ENCODE data around the gene GMDS. TPM values are rescaled to one million over a fixed set of nuclear protein-coding genes. Genes with fewer than 3 reads are reported as not detected.

GMDS gene
- total and polyA plus RNA-seq, 2 donors (not counting 3 experiments of a cell fraction or from before 2014, with no cell fraction given) = 9.8 to 23.5 TPM

GRCh38 chr6:1911474-1911873 is 333.9 kb downstream of the GMDS start:
- Histone ChIP-seq H3K79me2 (ENCODE audit: control insufficient read depth, insufficient read depth, low read length) (no peaks in the 10 kb centered on the region), H3K9ac (replicated peaks; ENCODE audit: extremely low read depth, insufficient read depth, low read length) (no peak overlapping the region), H3K36me3 (ENCODE audit: control insufficient read depth in 2 of 2, extremely low read depth in 1 of 2, insufficient read depth in 2 of 2, low read length in 2 of 2) (no peaks in the 10 kb centered on the region), H3K4me2 (ENCODE audit: insufficient read depth, low read length) (peak overlapping the region; percentile 51), H3K9me3 (replicated peaks; ENCODE audit: control insufficient read depth, insufficient read depth, low read length) (no peaks in the 10 kb centered on the region), H2AFZ (ENCODE audit: low read depth, low read length) (no peak overlapping the region), H4K20me1 (replicated peaks; ENCODE audit: control insufficient read depth, extremely low read depth, insufficient read depth, low read length) (no peaks in the 10 kb centered on the region), H3K27ac (ENCODE audit: insufficient read depth, low read depth, low read length) (peak overlapping the region; percentile 77), H3K4me1 (ENCODE audit: control insufficient read depth, extremely low read depth, insufficient read depth, low read length) (peaks cover 30% of the 10 kb centered on the region), H3K4me3 (replicated peaks in 1 of 3; ENCODE audit: insufficient read depth in 1 of 3, low read depth in 1 of 3, low read length in 3 of 3) (no peak overlapping the region), H3K27me3 (ENCODE audit: control insufficient read depth in 2 of 2, insufficient read depth in 2 of 2, low read length in 2 of 2) (no peaks in the 10 kb centered on the region), H3K9me1 (replicated peaks; ENCODE audit: control insufficient read depth, extremely low read depth, insufficient read depth, low read length) (no peaks in the 10 kb centered on the region)
- TF ChIP-seq GATA2 (IDR thresholded peaks at IDR 0.05; ENCODE audit: insufficient read depth, insufficient read length, low read depth, low read length) = no peak
- no peak for TF ChIP-seq POLR2AphosphoS5 (IDR thresholded peaks at IDR 0.05; ENCODE audit: insufficient read depth, low read depth, low read length)
- no peak for TF ChIP-seq JUN (IDR thresholded peaks at IDR 0.05; ENCODE audit: borderline replicate concordance, insufficient read depth, insufficient read length, low read depth)
- TF ChIP-seq CTCF (IDR thresholded peaks at IDR 0.05; ENCODE audit: extremely low read depth in 1 of 2, insufficient read depth in 1 of 2, low read depth in 1 of 2, low read length in 2 of 2) = no peak
- TF ChIP-seq FOS (IDR thresholded peaks at IDR 0.05; ENCODE audit: borderline replicate concordance, insufficient read depth, low read length) = no peak
- TF ChIP-seq EZH2 (IDR thresholded peaks at IDR 0.05; ENCODE audit: borderline replicate concordance, low read depth, low read length, severe bottlenecking) = no peak
- no peak for TF ChIP-seq MAX (IDR thresholded peaks at IDR 0.05; ENCODE audit: insufficient read depth, insufficient read length)
- TF ChIP-seq POLR2A (IDR thresholded peaks at IDR 0.05; ENCODE audit: low read depth, low read length) = no peak
- no peak for TF ChIP-seq MYC (IDR thresholded peaks at IDR 0.05; ENCODE audit: low read depth, low read length)
- FAIRE-seq (no peak), DNase-seq (ENCODE audit: low read depth, low spot score) (no peak)
- ChIA-PET POLR2A (no interaction called here), CTCF (no interaction called here)
- no TSS peak for BruUV-seq (replicated peaks)
- dilution Hi-C loops (cut with MboI; ENCODE audit: extremely low pct_ligation_motif_present, low sequenced_read_pairs) (no loop called here), intact Hi-C loops (cut with micrococcal nuclease) (loop anchor here (10.0 kb wide), 1 partner anchor 723 kb away; no protein-coding TSS in a partner anchor)

Data from endothelial cell of umbilical vein (primary cell).